Measurements from ENCODE around the gene HIVEP3.

- TF ChIP-seq TAF1 (IDR thresholded peaks at IDR 0.05; ENCODE audit: borderline replicate concordance, insufficient read depth, low read length) = no peak
- TF ChIP-seq, protein P1, sequence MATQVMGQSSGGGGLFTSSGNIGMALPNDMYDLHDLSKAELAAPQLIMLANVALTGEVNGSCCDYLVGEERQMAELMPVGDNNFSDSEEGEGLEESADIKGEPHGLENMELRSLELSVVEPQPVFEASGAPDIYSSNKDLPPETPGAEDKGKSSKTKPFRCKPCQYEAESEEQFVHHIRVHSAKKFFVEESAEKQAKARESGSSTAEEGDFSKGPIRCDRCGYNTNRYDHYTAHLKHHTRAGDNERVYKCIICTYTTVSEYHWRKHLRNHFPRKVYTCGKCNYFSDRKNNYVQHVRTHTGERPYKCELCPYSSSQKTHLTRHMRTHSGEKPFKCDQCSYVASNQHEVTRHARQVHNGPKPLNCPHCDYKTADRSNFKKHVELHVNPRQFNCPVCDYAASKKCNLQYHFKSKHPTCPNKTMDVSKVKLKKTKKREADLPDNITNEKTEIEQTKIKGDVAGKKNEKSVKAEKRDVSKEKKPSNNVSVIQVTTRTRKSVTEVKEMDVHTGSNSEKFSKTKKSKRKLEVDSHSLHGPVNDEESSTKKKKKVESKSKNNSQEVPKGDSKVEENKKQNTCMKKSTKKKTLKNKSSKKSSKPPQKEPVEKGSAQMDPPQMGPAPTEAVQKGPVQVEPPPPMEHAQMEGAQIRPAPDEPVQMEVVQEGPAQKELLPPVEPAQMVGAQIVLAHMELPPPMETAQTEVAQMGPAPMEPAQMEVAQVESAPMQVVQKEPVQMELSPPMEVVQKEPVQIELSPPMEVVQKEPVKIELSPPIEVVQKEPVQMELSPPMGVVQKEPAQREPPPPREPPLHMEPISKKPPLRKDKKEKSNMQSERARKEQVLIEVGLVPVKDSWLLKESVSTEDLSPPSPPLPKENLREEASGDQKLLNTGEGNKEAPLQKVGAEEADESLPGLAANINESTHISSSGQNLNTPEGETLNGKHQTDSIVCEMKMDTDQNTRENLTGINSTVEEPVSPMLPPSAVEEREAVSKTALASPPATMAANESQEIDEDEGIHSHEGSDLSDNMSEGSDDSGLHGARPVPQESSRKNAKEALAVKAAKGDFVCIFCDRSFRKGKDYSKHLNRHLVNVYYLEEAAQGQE (IDR thresholded peaks at IDR 0.05; ENCODE audit: insufficient read depth in 1 of 2, low read depth in 2 of 2, low read length in 2 of 2) = no peak
Observed at GRCh38 chr1:41849211-41849759, 69.4 kb downstream of the HIVEP3 start.
